Measurements from ENCODE around the gene CYTH1. TPM values are rescaled to one million over a fixed set of nuclear protein-coding genes. Genes with fewer than 3 reads are reported as not detected.

CYTH1 gene
- polyA plus RNA-seq, 1 donor from 2014 or later, result 120 TPM

- H3K4me2 ChIP-seq (ENCODE audit: low read length), result no peak overlapping the region
Observed at GRCh38 chr17:78669256-78669974, 112.7 kb downstream of the CYTH1 start.

GRCh38 chr17:78668847-78669246 lies 113.2 kb downstream of the CYTH1 start:
- Histone ChIP-seq H3K9ac (ENCODE audit: low read length) (no peak overlapping the region), H2AFZ (ENCODE audit: low read depth, low read length) (no peak overlapping the region), H3K79me2 (replicated peaks; ENCODE audit: insufficient read depth, low read length) (no peaks in the 10 kb centered on the region), H3K27ac (ENCODE audit: low read length) (no peak overlapping the region), H3K36me3 (ENCODE audit: insufficient read depth, low read length) (no peaks in the 10 kb centered on the region), H3K9me2 (ENCODE audit: insufficient read depth, low read length) (no peaks in the 10 kb centered on the region), H3K9me3 (ENCODE audit: low read length) (no peaks in the 10 kb centered on the region), H3F3A (ENCODE audit: insufficient read depth, low read length, poor library complexity, severe bottlenecking) (no peaks in the 10 kb centered on the region), H3K27me3 (ENCODE audit: insufficient read depth, low read depth, low read length) (no peaks in the 10 kb centered on the region), H4K20me1 (ENCODE audit: insufficient read depth) (no peaks in the 10 kb centered on the region), H3K4me3 (ENCODE audit: low read length) (no peak overlapping the region), H3K4me2 (ENCODE audit: low read length) (no peak overlapping the region)
- TF ChIP-seq REST (IDR thresholded peaks at IDR 0.05; ENCODE audit: borderline replicate concordance) (no peak), POLR2AphosphoS5 (IDR thresholded peaks at IDR 0.05) (no peak), EZH2 (IDR thresholded peaks at IDR 0.05; ENCODE audit: borderline replicate concordance, insufficient read depth, low read length, poor library complexity, severe bottlenecking) (no peak), TAF1 (IDR thresholded peaks at IDR 0.05; ENCODE audit: low read depth) (no peak), MXI1 (conservative IDR thresholded peaks at IDR 0.05; ENCODE audit: poor library complexity, severe bottlenecking) (no peak), SMC3 (conservative IDR thresholded peaks at IDR 0.05; ENCODE audit: poor library complexity) (no peak)

More at GRCh38 chr17:78669256-78669974, 112.7 kb downstream of the CYTH1 start:
- Histone ChIP-seq H3K9ac (ENCODE audit: low read length) (no peak overlapping the region), H3K79me2 (replicated peaks; ENCODE audit: insufficient read depth, low read length) (no peaks in the 10 kb centered on the region), H2AFZ (ENCODE audit: low read depth, low read length) (no peak overlapping the region), H3F3A (ENCODE audit: insufficient read depth, low read length, poor library complexity, severe bottlenecking) (no peaks in the 10 kb centered on the region), H3K27me3 (ENCODE audit: insufficient read depth, low read depth, low read length) (no peaks in the 10 kb centered on the region), H3K27ac (ENCODE audit: low read length) (no peak overlapping the region), H3K4me3 (ENCODE audit: low read length) (no peak overlapping the region), H3K9me2 (ENCODE audit: insufficient read depth, low read length) (no peaks in the 10 kb centered on the region), H3K9me3 (ENCODE audit: low read length) (no peaks in the 10 kb centered on the region), H3K36me3 (ENCODE audit: insufficient read depth, low read length) (no peaks in the 10 kb centered on the region), H4K20me1 (ENCODE audit: insufficient read depth) (no peaks in the 10 kb centered on the region)
- no peak for TF ChIP-seq SMC3 (conservative IDR thresholded peaks at IDR 0.05; ENCODE audit: poor library complexity)
- no peak for TF ChIP-seq TAF1 (IDR thresholded peaks at IDR 0.05; ENCODE audit: low read depth)
- no peak for TF ChIP-seq MXI1 (conservative IDR thresholded peaks at IDR 0.05; ENCODE audit: poor library complexity, severe bottlenecking)
- no peak for TF ChIP-seq CTCF (IDR thresholded peaks at IDR 0.05; ENCODE audit: poor library complexity, severe bottlenecking)
- no peak for TF ChIP-seq REST (IDR thresholded peaks at IDR 0.05; ENCODE audit: borderline replicate concordance)
- TF ChIP-seq POLR2AphosphoS5 (IDR thresholded peaks at IDR 0.05), result no peak
- no peak for TF ChIP-seq RAD21 (conservative IDR thresholded peaks at IDR 0.05)
- no peak for TF ChIP-seq EZH2 (IDR thresholded peaks at IDR 0.05; ENCODE audit: borderline replicate concordance, insufficient read depth, low read length, poor library complexity, severe bottlenecking)
- no peak for TF ChIP-seq EP300 (conservative IDR thresholded peaks at IDR 0.05; ENCODE audit: poor library complexity, severe bottlenecking)

Data from neural cell (in vitro differentiated cells).